Mesenchymal stem cell (in vitro differentiated cells and primary cell): Measurements from ENCODE around the gene RASL10B.

Experiments used
- DNase-seq: peaks from one replicate; pipeline ENCODE4 v3.0.0-alpha.2; 2013
- H2AFZ ChIP-seq: one replicate; pipeline ENCODE4 v1.6.1; 2013; ENCODE audit warnings: low read depth, mild to moderate bottlenecking, control low read depth, inconsistent platforms, low read length, moderate library complexity
- H2AK5ac ChIP-seq: 2 replicates; pipeline ENCODE4 v1.6.1; 2013; ENCODE audit warnings: low read length, moderate library complexity, mild to moderate bottlenecking, inconsistent platforms; ENCODE audit not compliant: severe bottlenecking
- H2BK120ac ChIP-seq: one replicate; pipeline ENCODE4 v1.6.1; 2013; ENCODE audit warnings: low read depth, mild to moderate bottlenecking, inconsistent platforms, low read length, moderate library complexity
- H2BK12ac ChIP-seq, 2 experiments: one replicate each; pipeline ENCODE4 v1.6.1; 2013; ENCODE audit warnings: inconsistent platforms in 2 of 2, low read length in 2 of 2, mild to moderate bottlenecking in 2 of 2, moderate library complexity in 2 of 2, control low read depth in 1 of 2
- H2BK15ac ChIP-seq: one replicate; pipeline ENCODE4 v1.6.1; 2013; ENCODE audit warnings: mild to moderate bottlenecking, low read depth, inconsistent platforms; ENCODE audit not compliant: poor library complexity, severe bottlenecking
- H2BK5ac ChIP-seq: 2 replicates; pipeline ENCODE4 v1.6.1; 2013; ENCODE audit warnings: low read depth, mild to moderate bottlenecking, low read length, control low read depth, inconsistent platforms; ENCODE audit not compliant: poor library complexity, severe bottlenecking
- H3K14ac ChIP-seq, 2 experiments: one replicate each; pipeline ENCODE4 v1.6.1; 2013; ENCODE audit warnings: inconsistent platforms in 2 of 2, low read length in 2 of 2, control low read depth in 1 of 2, mild to moderate bottlenecking in 1 of 2, moderate library complexity in 1 of 2
- H3K18ac ChIP-seq, 2 experiments: one replicate each; pipeline ENCODE4 v1.6.1; 2013; ENCODE audit warnings: inconsistent platforms in 2 of 2, low read length in 2 of 2, control low read depth in 1 of 2, low read depth in 1 of 2, mild to moderate bottlenecking in 1 of 2
- H3K23ac ChIP-seq, 2 experiments: one replicate each; pipeline ENCODE4 v1.6.1; 2013; ENCODE audit warnings: inconsistent platforms in 2 of 2, low read length in 2 of 2, mild to moderate bottlenecking in 2 of 2, moderate library complexity in 2 of 2, control low read depth in 1 of 2
- H3K27ac ChIP-seq: 2 replicates; pipeline ENCODE4 v1.5.1; 2013; ENCODE audit warnings: mild to moderate bottlenecking, moderate library complexity, low read length, control low read depth, inconsistent platforms; ENCODE audit not compliant: poor library complexity, severe bottlenecking
- H3K27me3 ChIP-seq, 2 experiments: 2 replicates each; pipeline versions ENCODE4 v1.6.1 to v1.7.0; 2013; ENCODE audit warnings: low read length in 2 of 2, mild to moderate bottlenecking in 2 of 2, moderate library complexity in 2 of 2, control low read depth in 1 of 2, inconsistent platforms in 1 of 2; ENCODE audit not compliant: control insufficient read depth in 1 of 2, insufficient read depth in 1 of 2
- H3K36me3 ChIP-seq, 2 experiments: 2 replicates each; pipeline versions ENCODE4 v1.6.1 to v1.7.0; 2013; ENCODE audit warnings: low read length in 2 of 2, control low read depth in 1 of 2, inconsistent platforms in 1 of 2, low read depth in 1 of 2, mild to moderate bottlenecking in 1 of 2; ENCODE audit not compliant: insufficient read depth in 2 of 2, control insufficient read depth in 1 of 2
- H3K4ac ChIP-seq, 2 experiments: one replicate each; pipeline ENCODE4 v1.6.1; 2013; ENCODE audit warnings: inconsistent platforms in 2 of 2, low read length in 2 of 2, mild to moderate bottlenecking in 2 of 2, moderate library complexity in 2 of 2, control low read depth in 1 of 2, low read depth in 1 of 2
- H3K4me1 ChIP-seq: 2 replicates; pipeline ENCODE4 v1.6.1; 2013; ENCODE audit warnings: low read depth, low read length, control low read depth; ENCODE audit not compliant: control insufficient read depth, insufficient read depth
- H3K4me2 ChIP-seq: 2 replicates; pipeline ENCODE4 v1.6.1; 2013; ENCODE audit warnings: low read length, mild to moderate bottlenecking, inconsistent platforms; ENCODE audit not compliant: poor library complexity, severe bottlenecking
- H3K4me3 ChIP-seq, 2 experiments: 2 replicates each; pipeline versions ENCODE4 v1.5.1 to v1.7.0; 2013; ENCODE audit warnings: low read length in 2 of 2, mild to moderate bottlenecking in 2 of 2, control low read depth in 1 of 2, low read depth in 1 of 2; ENCODE audit not compliant: insufficient read depth in 1 of 2
- H3K79me1 ChIP-seq: replicated peaks from 2 replicates; pipeline ENCODE4 v1.6.1; 2013; ENCODE audit warnings: mild to moderate bottlenecking, control low read depth, low read length, inconsistent platforms; ENCODE audit not compliant: poor library complexity, severe bottlenecking
- H3K9ac ChIP-seq: 2 replicates; pipeline ENCODE4 v1.7.0; 2013; ENCODE audit warnings: mild to moderate bottlenecking, low read length, moderate library complexity
- H3K9me3 ChIP-seq: 2 replicates; pipeline ENCODE4 v1.7.0; 2013; ENCODE audit warnings: mild to moderate bottlenecking, low read length; ENCODE audit not compliant: control insufficient read depth
- H4K8ac ChIP-seq: one replicate; pipeline ENCODE4 v1.6.1; 2013; ENCODE audit warnings: inconsistent platforms, mild to moderate bottlenecking, low read length, moderate library complexity
- H4K91ac ChIP-seq: one replicate; pipeline ENCODE4 v1.6.1; 2013; ENCODE audit warnings: mild to moderate bottlenecking, low read length, inconsistent platforms
- WGBS: methylation state at CpG from one replicate; pipeline ENCODE4 v1.1.7; 2013; ENCODE audit warnings: mixed read lengths; 5-methylcytosine and 5-hydroxymethylcytosine counted together

The RASL10B gene

GRCh38 chr17:35764123-35764991 is 32.9 kb downstream of the RASL10B start:
- H3K4ac ChIP-seq: no peak overlapping the region
- H3K4me2 ChIP-seq: peak overlapping the region; percentile 98
- H3K36me3 ChIP-seq: no peaks in the 10 kb centered on the region
- H3K27me3 ChIP-seq: peaks cover 35 to 77% of the 10 kb centered on the region in 2 experiments
- H2AFZ ChIP-seq: peak overlapping the region; percentile 78
- 7% methylated on average over 65 of the region's 75 CpGs for WGBS
- H3K4me3 ChIP-seq: peak overlapping the region; percentile 53 to 66
- no peak overlapping the region for H3K18ac ChIP-seq
- peak; percentile 87 for DNase-seq
- no peak overlapping the region for H2BK12ac ChIP-seq
- no peak overlapping the region for H4K8ac ChIP-seq
- no peaks in the 10 kb centered on the region for H3K79me1 ChIP-seq
- no peak overlapping the region for H2AK5ac ChIP-seq
- no peak overlapping the region for H2BK120ac ChIP-seq
- no peak overlapping the region for H2BK5ac ChIP-seq
- H3K4me1 ChIP-seq: peaks cover 16% of the 10 kb centered on the region
- H3K27ac ChIP-seq: no peak overlapping the region
- no peak overlapping the region for H4K91ac ChIP-seq
- H2BK15ac ChIP-seq: no peak overlapping the region
- H3K9ac ChIP-seq: peak overlapping the region; percentile 53
- no peak overlapping the region for H3K23ac ChIP-seq
- no peak overlapping the region for H3K14ac ChIP-seq
- no peaks in the 10 kb centered on the region for H3K9me3 ChIP-seq

GRCh38 chr17:35765086-35765710 is 33.8 kb downstream of the RASL10B start:
- Histone ChIP-seq H3K27me3 (peaks cover 33 to 77% of the 10 kb centered on the region in 2 experiments), H3K4me1 (peaks cover 16% of the 10 kb centered on the region), H3K23ac (no peak overlapping the region), H2BK12ac (no peak overlapping the region), H3K4me3 (no peak overlapping the region), H3K4me2 (no peak overlapping the region), H2AK5ac (no peak overlapping the region), H4K91ac (no peak overlapping the region), H3K79me1 (no peaks in the 10 kb centered on the region), H2BK5ac (no peak overlapping the region), H3K18ac (no peak overlapping the region), H2AFZ (no peak overlapping the region), H3K27ac (no peak overlapping the region), H2BK120ac (no peak overlapping the region), H3K14ac (no peak overlapping the region), H3K9me3 (no peaks in the 10 kb centered on the region), H3K9ac (no peak overlapping the region), H3K4ac (no peak overlapping the region), H3K36me3 (no peaks in the 10 kb centered on the region), H4K8ac (no peak overlapping the region), H2BK15ac (no peak overlapping the region)
- WGBS: 65% methylated on average over 11 of the region's 11 CpGs
- DNase-seq: peak; percentile 12

- Histone ChIP-seq H3K14ac (no peak overlapping the region), H4K91ac (no peak overlapping the region), H3K79me1 (no peaks in the 10 kb centered on the region), H2BK15ac (no peak overlapping the region), H3K4me2 (no peak overlapping the region), H2AK5ac (no peak overlapping the region), H3K4ac (no peak overlapping the region), H2BK120ac (no peak overlapping the region), H3K27ac (no peak overlapping the region), H4K8ac (no peak overlapping the region), H3K4me3 (no peak overlapping the region), H3K4me1 (peaks cover 16% of the 10 kb centered on the region), H3K9ac (no peak overlapping the region), H2BK5ac (no peak overlapping the region), H3K27me3 (peaks cover 30 to 77% of the 10 kb centered on the region in 2 experiments), H3K9me3 (no peaks in the 10 kb centered on the region), H2AFZ (no peak overlapping the region), H2BK12ac (peak overlapping the region in 1 of 2 experiments; percentile 45), H3K23ac (no peak overlapping the region), H3K18ac (no peak overlapping the region), H3K36me3 (no peaks in the 10 kb centered on the region)
- no peak for DNase-seq
- 69% methylated on average over 8 of the region's 8 CpGs for WGBS
Observed at GRCh38 chr17:35765756-35766488, 34.5 kb downstream of the RASL10B start.

GRCh38 chr17:35766489-35766877 is 35.0 kb downstream of the RASL10B start:
- DNase-seq: no peak
- H4K8ac ChIP-seq: no peak overlapping the region

More at GRCh38 chr17:35766489-35766877, 35.0 kb downstream of the RASL10B start:
- no peak overlapping the region for H3K27ac ChIP-seq
- H2BK5ac ChIP-seq: no peak overlapping the region
- H2AK5ac ChIP-seq: no peak overlapping the region
- no peak overlapping the region for H2BK120ac ChIP-seq
- H3K4me1 ChIP-seq: peaks cover 16% of the 10 kb centered on the region
- H2BK15ac ChIP-seq: no peak overlapping the region
- H2AFZ ChIP-seq: no peak overlapping the region
- H3K23ac ChIP-seq: no peak overlapping the region
- peak overlapping the region; percentile 25 for H4K91ac ChIP-seq
- H3K79me1 ChIP-seq: no peaks in the 10 kb centered on the region
- no peak overlapping the region for H3K14ac ChIP-seq
- H3K18ac ChIP-seq: no peak overlapping the region
- H3K27me3 ChIP-seq: peaks cover 30 to 77% of the 10 kb centered on the region in 2 experiments
- 94% methylated on average over 23 of the region's 24 CpGs for WGBS
- no peak overlapping the region for H3K4me2 ChIP-seq
- no peak overlapping the region for H3K9ac ChIP-seq
- H2BK12ac ChIP-seq: peak overlapping the region in 1 of 2 experiments; percentile 45
- H3K36me3 ChIP-seq: no peaks in the 10 kb centered on the region
- H3K4ac ChIP-seq: no peak overlapping the region
- no peaks in the 10 kb centered on the region for H3K9me3 ChIP-seq
- H3K4me3 ChIP-seq: no peak overlapping the region
